GM12878 (cell line): Measurements from ENCODE around the gene IFT25. TPM values are rescaled to one million over a fixed set of nuclear protein-coding genes. Genes with fewer than 3 reads are reported as not detected.

Experiments used
- ATAC-seq: fragments of 200-7000 bp; cut with Tn5 transposase; 3 replicates; pipeline ENCODE4 v1.9.1; 2020; ENCODE audit warnings: mild to moderate bottlenecking, moderate library complexity
- BruUV-seq: library from RNA; stranded (reverse); fragments of 400-500 nt; replicated peaks from 2 replicates; lab custom pipeline; 2021; lab: Mats Ljungman, UMichigan
- CTCF ChIA-PET: fragments of 300-600 bp; sonication (Branson Sonifier 250); formaldehyde crosslinking; extraction: SDS; loops from one replicate; lab custom pipeline; 2021; ENCODE audit warnings: inconsistent platforms; lab: Yijun Ruan, JAX
- POLR2A ChIA-PET: fragments of 350-600 bp; formaldehyde crosslinking; extraction: SDS; loops from one replicate; lab custom pipeline; 2021; ENCODE audit warnings: inconsistent platforms; lab: Charles Lee
- RAD21 ChIA-PET: fragments of 300-600 bp; sonication (Branson Sonifier 250); formaldehyde crosslinking; loops from one replicate; lab custom pipeline; 2023; ENCODE audit warnings: antibody characterized with exemption; ENCODE audit not compliant: unreplicated experiment; lab: Charles Lee
- SMC1A ChIA-PET: fragments of 300-600 bp; sonication (Branson Sonifier 250); formaldehyde crosslinking; loops from one replicate; lab custom pipeline; 2023; ENCODE audit not compliant: unreplicated experiment, uncharacterized antibody; lab: Charles Lee
- DNase-seq: peaks from one replicate; pipeline ENCODE4 v3.0.0-alpha.2; 2011; ENCODE audit warnings: low read depth, low spot score
- FAIRE-seq: peaks from 3 replicates; lab custom pipeline; 2011; peaks lifted over from hg19 to GRCh38; lab: Jason Lieb, UNC
- H2AFZ ChIP-seq: 2 replicates; pipeline ENCODE4 v1.6.0; 2011; ENCODE audit warnings: low read depth, low read length, control low read depth; ENCODE audit not compliant: control insufficient read depth
- H3K27ac ChIP-seq: 2 replicates; pipeline ENCODE4 v1.5.1; 2011; ENCODE audit warnings: control low read depth; ENCODE audit not compliant: control insufficient read depth, insufficient read depth
- H3K27me3 ChIP-seq, 2 experiments: replicated peaks in 1 of 2; 2 replicates each; pipeline versions ENCODE4 v1.6.0 to v1.6.1; 2011; ENCODE audit warnings: low read length in 1 of 2; ENCODE audit not compliant: control insufficient read depth in 2 of 2, insufficient read depth in 2 of 2
- H3K36me3 ChIP-seq, 2 experiments: 2 replicates each; pipeline ENCODE4 v1.5.1; 2011; ENCODE audit warnings: low read length in 1 of 2; ENCODE audit not compliant: control insufficient read depth in 2 of 2, insufficient read depth in 2 of 2
- H3K4me1 ChIP-seq: 2 replicates; pipeline ENCODE4 v1.6.1; 2011; ENCODE audit warnings: mild to moderate bottlenecking, low read length, moderate library complexity, mixed read lengths; ENCODE audit not compliant: control insufficient read depth, insufficient read depth
- H3K4me2 ChIP-seq: 2 replicates; pipeline ENCODE4 v1.6.0; 2011; ENCODE audit warnings: control low read depth; ENCODE audit not compliant: control insufficient read depth, insufficient read depth
- H3K4me3 ChIP-seq: fragments of 200-600 bp; sonication (generic); 2 replicates; pipeline ENCODE4 v1.5.1; 2016
- H3K79me2 ChIP-seq: 2 replicates; pipeline ENCODE4 v1.6.0; 2011; ENCODE audit warnings: low read length; ENCODE audit not compliant: control insufficient read depth, insufficient read depth
- H3K9ac ChIP-seq: 2 replicates; pipeline ENCODE4 v1.8.0; 2011; ENCODE audit warnings: low read length, control low read depth, mixed read lengths; ENCODE audit not compliant: control insufficient read depth, insufficient read depth
- H3K9me3 ChIP-seq: replicated peaks from 3 replicates; pipeline ENCODE4 v1.5.1; 2011; ENCODE audit warnings: mild to moderate bottlenecking, low read length; ENCODE audit not compliant: control insufficient read depth, insufficient read depth
- H4K20me1 ChIP-seq: 2 replicates; pipeline ENCODE4 v1.6.0; 2011; ENCODE audit not compliant: control insufficient read depth, insufficient read depth
- CBX3 ChIP-seq: fragments of 200-600 bp; sonication (generic); IDR thresholded peaks from 2 replicates; pipeline ENCODE4 v1.6.1; 2016; ENCODE audit warnings: low read depth, borderline replicate concordance
- CREM ChIP-seq: IDR thresholded peaks from 2 replicates; pipeline ENCODE4 v1.6.1; 2014; ENCODE audit warnings: antibody characterized with exemption, low read depth
- DPF2 ChIP-seq: fragments of 450-650 bp; IDR thresholded peaks from 2 replicates; pipeline ENCODE4 v1.6.1; 2017; ENCODE audit warnings: mild to moderate bottlenecking
- FOXM1 ChIP-seq: IDR thresholded peaks from 2 replicates; pipeline ENCODE4 v1.6.1; 2012; ENCODE audit warnings: low read depth, mild to moderate bottlenecking, inconsistent platforms, low read length, moderate library complexity
- MEF2A ChIP-seq: IDR thresholded peaks from 2 replicates; pipeline ENCODE4 v1.6.1; 2011; ENCODE audit warnings: low read depth, mild to moderate bottlenecking, low read length, moderate library complexity; ENCODE audit not compliant: insufficient read depth
- MLLT1 ChIP-seq: fragments of 450-650 bp; IDR thresholded peaks from 2 replicates; pipeline ENCODE4 v1.6.1; 2016; ENCODE audit warnings: mild to moderate bottlenecking
- MTA2 ChIP-seq: fragments of 450-650 bp; IDR thresholded peaks from 2 replicates; pipeline ENCODE4 v1.6.1; 2016; ENCODE audit warnings: low read depth, mild to moderate bottlenecking, moderate library complexity
- NBN ChIP-seq: fragments of 450-650 bp; IDR thresholded peaks from 2 replicates; pipeline ENCODE4 v1.6.1; 2016
- NFYA ChIP-seq: IDR thresholded peaks from 2 replicates; pipeline ENCODE4 v1.6.1; 2011; ENCODE audit warnings: low read depth, mild to moderate bottlenecking, low read length, improper control_type of control experiment, borderline replicate concordance
- NR2C1 ChIP-seq: fragments of 450-650 bp; IDR thresholded peaks from 2 replicates; pipeline ENCODE4 v1.6.1; 2017; ENCODE audit warnings: antibody characterized with exemption, mild to moderate bottlenecking, moderate library complexity
- NR2C2 ChIP-seq: IDR thresholded peaks from 2 replicates; pipeline ENCODE4 v1.6.1; 2011; ENCODE audit warnings: borderline replicate concordance, low read depth; ENCODE audit not compliant: control insufficient read depth, insufficient read length
- POU2F2 ChIP-seq: IDR thresholded peaks from 3 replicates; pipeline ENCODE4 v1.6.1; 2011; ENCODE audit warnings: low read depth, mild to moderate bottlenecking, low read length, borderline replicate concordance
- SMARCA5 ChIP-seq: fragments of 450-650 bp; IDR thresholded peaks from 2 replicates; pipeline ENCODE4 v1.6.1; 2017; ENCODE audit warnings: mild to moderate bottlenecking
- SUZ12 ChIP-seq: fragments of 200-600 bp; sonication (generic); IDR thresholded peaks from one replicate; pipeline ENCODE4 v1.6.1; 2018; ENCODE audit warnings: antibody characterized with exemption, mild to moderate bottlenecking; ENCODE audit not compliant: unreplicated experiment
- WRNIP1 ChIP-seq: IDR thresholded peaks from 2 replicates; pipeline ENCODE4 v1.6.1; 2011; ENCODE audit warnings: low read depth, low read length, improper control_type of control experiment, borderline replicate concordance
- ZNF207 ChIP-seq: fragments of 450-650 bp; IDR thresholded peaks from 2 replicates; pipeline ENCODE4 v1.6.1; 2014; ENCODE audit warnings: antibody characterized with exemption, mild to moderate bottlenecking, borderline replicate concordance
- WGBS: methylation state at CpG from one replicate; pipeline ENCODE4 v1.1.6; 2016; ENCODE audit warnings: low lambda C conversion rate; ENCODE audit not compliant: insufficient replicate concordance, insufficient coverage; ENCODE audit errors: missing lambda C conversion rate; 5-methylcytosine and 5-hydroxymethylcytosine counted together
- in situ Hi-C: fragments of 300-500 bp; cut with MboI; formaldehyde crosslinking; loops from 9 replicates; pipeline ENCODE4 v1.14.3; 2018; ENCODE audit warnings: mixed read lengths
- intact Hi-C: fragments of 100-400 bp; cut with micrococcal nuclease; formaldehyde crosslinking; loops from one replicate; pipeline ENCODE4 v1.14.2; 2022; ENCODE audit not compliant: unreplicated experiment
- polyA plus RNA-seq, 11 experiments: library from polyadenylated mRNA; depleted of rRNA in 4 of 11; unstranded in 6 of 11; stranded (reverse) in 5 of 11; fragments of >200 nt; fragmentation: Nextera tagmentation in 4 of 11; fragmentation: Illumina TruSeq in 1 of 11; extraction: Ambion mirVana in 4 of 11; extraction: Trizol in 1 of 11; gene quantifications; 1 replicate in 1 of 11; 2 replicates in 10 of 11; pipeline versions ENCODE4 v1.2.1 to v1.2.3, GENCODE V29; 2011 to 2016; ENCODE audit warnings: inconsistent platforms in 2 of 11, missing spikeins in 2 of 11, low read depth in 1 of 11
- total RNA-seq, 4 experiments: library from RNA; depleted of rRNA in 3 of 4; stranded (reverse); fragments of >200 nt in 3 of 4; fragmentation: Illumina TruSeq in 1 of 4; extraction: Trizol in 1 of 4; gene quantifications; 2 replicates each; pipeline versions ENCODE4 v1.2.1 to v1.2.3, GENCODE V29; 2013 to 2021
- TF ChIP-seq, protein P1 (sequence below): IDR thresholded peaks from 2 replicates; pipeline ENCODE4 v1.6.1; 2012; ENCODE audit warnings: low read length, inconsistent platforms
- TF ChIP-seq, protein P2 (sequence below): fragments of 450-650 bp; IDR thresholded peaks from 2 replicates; pipeline ENCODE4 v1.6.1; 2016; ENCODE audit warnings: mild to moderate bottlenecking
- TF ChIP-seq, protein P3 (sequence below): fragments of 450-650 bp; formaldehyde crosslinking; IDR thresholded peaks from 2 replicates; pipeline ENCODE4 v1.5.0; 2022; ENCODE audit warnings: mild to moderate bottlenecking, missing genetic modification characterization

The IFT25 gene
- total and polyA plus RNA-seq, 10 of the 15 experiments (the other 5 are each of a cell fraction or from before 2014, with no cell fraction given) = 55.7 to 242 (median 131) TPM

DNA sequence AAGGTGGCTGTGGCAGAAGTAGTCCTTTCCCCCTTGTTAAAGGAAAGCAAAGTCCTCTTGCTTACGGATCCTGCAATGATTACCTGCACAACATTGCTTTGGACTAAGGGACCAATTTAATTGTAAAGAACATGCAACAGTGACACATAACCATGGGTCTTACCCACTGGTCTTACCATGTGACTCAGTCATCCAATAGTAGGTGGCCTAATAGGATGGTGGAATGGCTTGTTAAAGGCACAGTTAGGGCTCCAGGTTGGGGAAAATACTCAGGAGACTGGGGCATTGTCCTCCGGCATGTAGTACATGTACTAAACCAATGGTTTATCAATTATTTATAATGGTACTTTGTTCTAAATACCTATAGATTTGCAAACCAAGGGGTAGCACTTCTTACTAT, 53.8 kb downstream of the IFT25 start:
- H3K27me3 ChIP-seq = no peaks in the 10 kb centered on the region
- no peak for ATAC-seq

More for the DNA sequence above, 53.8 kb downstream of the IFT25 start:
- Histone ChIP-seq H3K36me3 (no peaks in the 10 kb centered on the region), H3K4me1 (peaks cover 5% of the 10 kb centered on the region; the same call in 1 of the 2 replicates), H2AFZ (no peak overlapping the region), H3K9me3 (no peaks in the 10 kb centered on the region), H3K79me2 (peaks cover 5% of the 10 kb centered on the region), H4K20me1 (no peaks in the 10 kb centered on the region), H3K4me2 (no peak overlapping the region), H3K9ac (no peak overlapping the region), H3K4me3 (no peak overlapping the region), H3K27ac (no peak overlapping the region)
- ChIA-PET RAD21 (interaction anchor here (1.4 kb wide), 1 partner anchor 54 kb away, joined by 4 read pairs; the partner anchor contains the start of gene LRRC42), POLR2A (interaction anchor here (0.6 to 1.7 kb wide), 2 partner anchors 54 to 952 kb away, joined by 4 to 9 read pairs; partner anchors contain the start of gene IFT25), SMC1A (interaction anchor here (2.6 kb wide), 1 partner anchor 53 kb away, joined by 10 read pairs; the partner anchor contains the start of genes IFT25 and LRRC42), CTCF (interaction anchor here (0.7 to 4.6 kb wide), 2 partner anchors 12 to 67 kb away, joined by 3 to 33 read pairs; no protein-coding TSS in a partner anchor)
- intact Hi-C loops (no loop called here), in situ Hi-C loops (loop anchor here (5.0 kb wide), 1 partner anchor 51 kb away; no protein-coding TSS in a partner anchor)
- 100% methylated on average over 2 of the region's 2 CpGs for WGBS
- no TSS peak for BruUV-seq
- no peak for FAIRE-seq
- no peak for DNase-seq
- no peak for TF ChIP-seq NBN
- TF ChIP-seq, protein P1, sequence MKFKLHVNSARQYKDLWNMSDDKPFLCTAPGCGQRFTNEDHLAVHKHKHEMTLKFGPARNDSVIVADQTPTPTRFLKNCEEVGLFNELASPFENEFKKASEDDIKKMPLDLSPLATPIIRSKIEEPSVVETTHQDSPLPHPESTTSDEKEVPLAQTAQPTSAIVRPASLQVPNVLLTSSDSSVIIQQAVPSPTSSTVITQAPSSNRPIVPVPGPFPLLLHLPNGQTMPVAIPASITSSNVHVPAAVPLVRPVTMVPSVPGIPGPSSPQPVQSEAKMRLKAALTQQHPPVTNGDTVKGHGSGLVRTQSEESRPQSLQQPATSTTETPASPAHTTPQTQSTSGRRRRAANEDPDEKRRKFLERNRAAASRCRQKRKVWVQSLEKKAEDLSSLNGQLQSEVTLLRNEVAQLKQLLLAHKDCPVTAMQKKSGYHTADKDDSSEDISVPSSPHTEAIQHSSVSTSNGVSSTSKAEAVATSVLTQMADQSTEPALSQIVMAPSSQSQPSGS = no peak
- TF ChIP-seq DPF2 = no peak
- TF ChIP-seq, protein P2, sequence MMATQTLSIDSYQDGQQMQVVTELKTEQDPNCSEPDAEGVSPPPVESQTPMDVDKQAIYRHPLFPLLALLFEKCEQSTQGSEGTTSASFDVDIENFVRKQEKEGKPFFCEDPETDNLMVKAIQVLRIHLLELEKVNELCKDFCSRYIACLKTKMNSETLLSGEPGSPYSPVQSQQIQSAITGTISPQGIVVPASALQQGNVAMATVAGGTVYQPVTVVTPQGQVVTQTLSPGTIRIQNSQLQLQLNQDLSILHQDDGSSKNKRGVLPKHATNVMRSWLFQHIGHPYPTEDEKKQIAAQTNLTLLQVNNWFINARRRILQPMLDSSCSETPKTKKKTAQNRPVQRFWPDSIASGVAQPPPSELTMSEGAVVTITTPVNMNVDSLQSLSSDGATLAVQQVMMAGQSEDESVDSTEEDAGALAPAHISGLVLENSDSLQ = no peak
- no peak for TF ChIP-seq SMARCA5
- TF ChIP-seq CBX3 = no peak
- no peak for TF ChIP-seq ZNF207
- TF ChIP-seq NR2C1 = no peak
- TF ChIP-seq CREM = no peak
- no peak for TF ChIP-seq FOXM1
- no peak for TF ChIP-seq POU2F2
- TF ChIP-seq WRNIP1 = no peak
- TF ChIP-seq, protein P3, sequence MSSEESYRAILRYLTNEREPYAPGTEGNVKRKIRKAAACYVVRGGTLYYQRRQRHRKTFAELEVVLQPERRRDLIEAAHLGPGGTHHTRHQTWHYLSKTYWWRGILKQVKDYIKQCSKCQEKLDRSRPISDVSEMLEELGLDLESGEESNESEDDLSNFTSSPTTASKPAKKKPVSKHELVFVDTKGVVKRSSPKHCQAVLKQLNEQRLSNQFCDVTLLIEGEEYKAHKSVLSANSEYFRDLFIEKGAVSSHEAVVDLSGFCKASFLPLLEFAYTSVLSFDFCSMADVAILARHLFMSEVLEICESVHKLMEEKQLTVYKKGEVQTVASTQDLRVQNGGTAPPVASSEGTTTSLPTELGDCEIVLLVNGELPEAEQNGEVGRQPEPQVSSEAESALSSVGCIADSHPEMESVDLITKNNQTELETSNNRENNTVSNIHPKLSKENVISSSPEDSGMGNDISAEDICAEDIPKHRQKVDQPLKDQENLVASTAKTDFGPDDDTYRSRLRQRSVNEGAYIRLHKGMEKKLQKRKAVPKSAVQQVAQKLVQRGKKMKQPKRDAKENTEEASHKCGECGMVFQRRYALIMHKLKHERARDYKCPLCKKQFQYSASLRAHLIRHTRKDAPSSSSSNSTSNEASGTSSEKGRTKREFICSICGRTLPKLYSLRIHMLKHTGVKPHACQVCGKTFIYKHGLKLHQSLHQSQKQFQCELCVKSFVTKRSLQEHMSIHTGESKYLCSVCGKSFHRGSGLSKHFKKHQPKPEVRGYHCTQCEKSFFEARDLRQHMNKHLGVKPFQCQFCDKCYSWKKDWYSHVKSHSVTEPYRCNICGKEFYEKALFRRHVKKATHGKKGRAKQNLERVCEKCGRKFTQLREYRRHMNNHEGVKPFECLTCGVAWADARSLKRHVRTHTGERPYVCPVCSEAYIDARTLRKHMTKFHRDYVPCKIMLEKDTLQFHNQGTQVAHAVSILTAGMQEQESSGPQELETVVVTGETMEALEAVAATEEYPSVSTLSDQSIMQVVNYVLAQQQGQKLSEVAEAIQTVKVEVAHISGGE = no peak
- no peak for TF ChIP-seq MEF2A
- no peak for TF ChIP-seq MTA2
- TF ChIP-seq NFYA = no peak
- TF ChIP-seq MLLT1 = no peak
- TF ChIP-seq SUZ12 = no peak
- TF ChIP-seq NR2C2 = no peak
